GM19023 (cell line): ENCODE measurements around the gene HACE1.

Experiments
- ATAC-seq: cut with Tn5 transposase; IDR thresholded peaks from one replicate; pipeline ENCODE4 v1.9.1; 2021; ENCODE audit warnings: mild to moderate bottlenecking, moderate library complexity; ENCODE audit not compliant: unreplicated experiment

Gene HACE1

DNA sequence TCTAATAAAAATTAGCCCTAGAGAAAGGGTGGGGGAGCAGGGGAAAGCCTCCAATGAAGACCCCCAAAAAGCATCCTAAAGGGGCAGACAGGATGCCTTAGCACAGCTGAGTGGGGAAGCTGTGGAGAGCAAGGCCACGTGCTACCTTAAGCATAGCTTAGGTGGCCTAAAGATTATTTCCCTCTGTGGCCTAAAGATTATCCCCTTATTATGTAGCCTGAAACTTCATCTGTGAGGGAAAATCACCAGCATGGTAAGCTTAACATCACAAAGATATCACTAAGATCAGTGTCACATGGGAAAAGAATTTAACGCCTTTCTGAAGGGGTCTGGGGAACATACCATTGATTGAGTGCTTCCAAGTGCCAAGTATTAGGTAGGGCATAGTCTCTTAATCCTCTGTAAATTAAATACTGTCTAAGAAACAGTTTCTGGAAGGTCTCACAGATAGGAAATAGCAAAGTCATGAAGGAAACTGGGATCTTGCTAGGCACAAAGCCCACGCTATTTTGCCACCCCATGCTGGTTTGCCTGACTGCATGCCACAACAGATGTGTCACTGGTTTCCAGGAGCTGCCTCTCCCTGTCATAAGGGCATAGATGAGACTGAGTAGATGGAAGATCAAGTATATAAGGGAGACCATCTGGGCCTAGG is 170.0 kb downstream of the HACE1 start:
- no peak for ATAC-seq

GRCh38 chr6:104688283-104688969 is 171.3 kb downstream of the HACE1 start:
- ATAC-seq, result peak; percentile 81

- ATAC-seq, result no peak
These were observed 173.1 kb downstream of the HACE1 start for GRCh38 chr6:104686550-104687175.

GRCh38 chr6:104685871-104686549 is 173.7 kb downstream of the HACE1 start:
- ATAC-seq, result no peak

DNA sequence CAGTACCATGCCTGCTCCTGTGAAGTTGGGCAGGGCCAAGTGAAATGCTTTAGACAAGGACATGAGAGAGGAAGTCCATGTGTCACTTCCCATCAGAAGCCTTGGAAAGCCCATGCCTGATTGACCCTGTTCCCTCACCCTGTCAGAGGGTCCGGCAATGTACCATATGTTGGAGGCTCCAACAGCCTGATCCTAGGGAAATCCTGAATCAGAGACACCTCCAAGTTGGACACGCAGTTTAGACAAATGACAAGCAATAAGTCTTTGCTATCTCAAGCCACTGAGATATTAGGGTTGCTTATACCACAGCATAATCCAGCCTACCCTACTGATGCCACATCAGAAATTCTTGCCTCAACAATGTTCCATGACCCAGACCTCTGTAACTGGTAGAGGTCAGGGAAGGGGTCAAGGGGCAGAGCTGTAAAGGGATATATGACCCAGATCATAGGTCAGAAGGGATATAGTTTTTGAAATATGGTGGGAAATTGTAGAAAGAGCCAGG is 174.8 kb downstream of the HACE1 start:
- no peak for ATAC-seq

- ATAC-seq, result no peak
These were observed 175.9 kb downstream of the HACE1 start for GRCh38 chr6:104683809-104684208.

GRCh38 chr6:104682722-104683643 is 176.7 kb downstream of the HACE1 start:
- ATAC-seq, result peak; percentile 89

DNA sequence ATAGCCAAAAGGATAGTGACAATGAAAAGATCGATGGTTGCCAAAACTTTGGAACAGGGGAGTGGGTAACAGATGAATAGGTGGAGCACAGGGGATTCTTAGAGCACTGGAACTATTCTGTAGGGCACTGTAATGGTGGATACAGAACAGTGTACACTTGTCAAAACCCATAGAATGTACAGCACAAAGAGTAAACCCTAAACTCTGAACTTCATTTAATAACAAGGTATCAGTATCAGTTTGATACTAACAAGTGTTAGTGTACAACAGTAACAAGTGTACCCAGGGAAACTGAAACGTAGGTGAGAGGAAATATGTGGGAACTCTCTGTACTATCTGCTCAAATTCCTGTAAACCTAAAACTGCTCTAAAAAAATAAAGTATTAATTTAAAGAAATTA is 179.2 kb downstream of the HACE1 start:
- no peak for ATAC-seq

GRCh38 chr6:104679971-104680370 is 179.7 kb downstream of the HACE1 start:
- ATAC-seq, result no peak
